ENCODE measurements around the gene MROH7. TPM values are rescaled to one million over a fixed set of nuclear protein-coding genes. Genes with fewer than 3 reads are reported as not detected.

MROH7 gene
- total RNA-seq, 1 donor from 2014 or later = 0.15 TPM

DNA sequence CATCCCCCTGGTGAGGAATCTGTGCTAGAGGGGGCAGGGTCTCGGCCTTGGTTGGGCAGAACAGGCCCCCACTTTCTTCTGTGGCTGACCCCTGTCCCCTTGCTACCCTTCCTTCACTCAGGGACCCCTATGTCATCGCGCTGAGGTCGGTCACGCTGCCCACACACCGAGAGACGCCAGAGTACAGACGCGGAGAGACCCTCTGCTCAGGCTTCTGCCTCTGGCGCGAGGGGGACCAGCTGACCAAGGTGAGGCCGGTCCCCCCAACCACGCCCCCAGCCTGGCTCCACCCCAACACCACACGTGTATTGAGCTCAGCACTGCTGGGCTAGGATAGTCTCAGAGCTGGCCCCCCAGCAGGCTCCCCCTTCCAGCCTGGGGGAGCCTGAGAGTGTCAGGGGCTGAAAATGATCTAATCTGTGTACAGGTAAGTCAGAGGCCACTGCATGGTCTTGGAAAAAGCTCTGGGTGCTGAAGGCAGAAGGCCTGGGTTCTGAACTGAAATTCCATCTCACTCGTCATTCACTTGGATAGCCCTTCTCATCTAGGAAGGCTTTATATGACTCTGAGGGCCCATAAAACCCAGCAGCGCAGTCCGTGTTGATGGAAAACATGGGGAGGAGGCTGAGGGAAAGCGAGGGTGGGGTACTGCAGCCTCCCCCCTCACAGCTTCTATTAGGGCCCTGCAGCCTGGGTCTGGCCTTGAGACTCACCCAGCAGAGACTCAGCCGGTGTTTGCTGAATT is 33.6 kb upstream of the MROH7 start:
- no peaks in the 10 kb centered on the region for H3K27me3 Mint-ChIP-seq (ENCODE audit: low read depth)
- no peaks in the 10 kb centered on the region for H3K4me1 Mint-ChIP-seq (ENCODE audit: low read depth)
- TF ChIP-seq, protein P1, sequence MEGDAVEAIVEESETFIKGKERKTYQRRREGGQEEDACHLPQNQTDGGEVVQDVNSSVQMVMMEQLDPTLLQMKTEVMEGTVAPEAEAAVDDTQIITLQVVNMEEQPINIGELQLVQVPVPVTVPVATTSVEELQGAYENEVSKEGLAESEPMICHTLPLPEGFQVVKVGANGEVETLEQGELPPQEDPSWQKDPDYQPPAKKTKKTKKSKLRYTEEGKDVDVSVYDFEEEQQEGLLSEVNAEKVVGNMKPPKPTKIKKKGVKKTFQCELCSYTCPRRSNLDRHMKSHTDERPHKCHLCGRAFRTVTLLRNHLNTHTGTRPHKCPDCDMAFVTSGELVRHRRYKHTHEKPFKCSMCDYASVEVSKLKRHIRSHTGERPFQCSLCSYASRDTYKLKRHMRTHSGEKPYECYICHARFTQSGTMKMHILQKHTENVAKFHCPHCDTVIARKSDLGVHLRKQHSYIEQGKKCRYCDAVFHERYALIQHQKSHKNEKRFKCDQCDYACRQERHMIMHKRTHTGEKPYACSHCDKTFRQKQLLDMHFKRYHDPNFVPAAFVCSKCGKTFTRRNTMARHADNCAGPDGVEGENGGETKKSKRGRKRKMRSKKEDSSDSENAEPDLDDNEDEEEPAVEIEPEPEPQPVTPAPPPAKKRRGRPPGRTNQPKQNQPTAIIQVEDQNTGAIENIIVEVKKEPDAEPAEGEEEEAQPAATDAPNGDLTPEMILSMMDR (IDR thresholded peaks at IDR 0.05) = no peak
- no peaks in the 10 kb centered on the region for H3K36me3 Mint-ChIP-seq (ENCODE audit: low read depth)
- H3K9me3 Mint-ChIP-seq (ENCODE audit: low read depth) = no peaks in the 10 kb centered on the region
- no peak overlapping the region for H3K4me3 Mint-ChIP-seq (ENCODE audit: unreplicated experiment)
- no peak overlapping the region for H3K27ac Mint-ChIP-seq (ENCODE audit: unreplicated experiment)
- DNase-seq (ENCODE audit: low spot score) = no peak

DNA sequence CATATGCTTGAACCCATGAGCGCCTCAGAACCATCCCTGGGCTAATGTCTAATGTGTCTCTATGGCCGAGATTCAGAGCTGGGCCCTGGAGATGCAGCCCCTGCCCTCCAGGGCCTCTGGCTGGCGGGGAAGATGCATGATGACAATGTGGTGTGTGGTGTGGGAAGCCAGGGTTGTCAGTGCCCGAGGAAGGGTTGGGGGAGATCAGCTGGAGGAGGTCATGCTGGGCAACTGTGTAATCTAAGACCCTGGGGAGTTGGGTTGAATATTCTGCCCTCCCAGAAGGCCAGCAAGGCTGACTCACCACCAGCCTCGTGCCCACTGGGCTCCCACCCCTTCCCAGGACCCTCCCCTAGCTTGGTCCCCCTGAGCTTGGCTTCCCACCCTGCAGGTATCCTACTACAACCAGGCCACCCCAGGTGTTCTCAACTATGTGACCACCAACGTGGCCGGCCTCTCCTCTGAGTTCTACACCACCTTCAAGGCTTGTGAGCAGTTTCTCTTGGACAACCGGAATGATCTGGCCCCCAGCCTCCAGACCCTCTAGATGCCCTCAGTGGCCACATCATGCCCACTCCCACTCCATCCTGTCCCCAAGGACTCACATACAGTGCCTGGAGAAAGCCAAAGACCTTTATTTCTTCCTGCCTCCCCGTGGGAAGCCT is 32.9 kb upstream of the MROH7 start:
- H3K36me3 Mint-ChIP-seq (ENCODE audit: low read depth) = no peaks in the 10 kb centered on the region
- DNase-seq (ENCODE audit: low spot score) = no peak
- H3K27me3 Mint-ChIP-seq (ENCODE audit: low read depth) = no peaks in the 10 kb centered on the region
- no peak overlapping the region for H3K27ac Mint-ChIP-seq (ENCODE audit: unreplicated experiment)
- no peak overlapping the region for H3K4me3 Mint-ChIP-seq (ENCODE audit: unreplicated experiment)
- TF ChIP-seq, protein P1 (IDR thresholded peaks at IDR 0.05) = no peak
- H3K4me1 Mint-ChIP-seq (ENCODE audit: low read depth) = no peaks in the 10 kb centered on the region
- no peaks in the 10 kb centered on the region for H3K9me3 Mint-ChIP-seq (ENCODE audit: low read depth)

DNA sequence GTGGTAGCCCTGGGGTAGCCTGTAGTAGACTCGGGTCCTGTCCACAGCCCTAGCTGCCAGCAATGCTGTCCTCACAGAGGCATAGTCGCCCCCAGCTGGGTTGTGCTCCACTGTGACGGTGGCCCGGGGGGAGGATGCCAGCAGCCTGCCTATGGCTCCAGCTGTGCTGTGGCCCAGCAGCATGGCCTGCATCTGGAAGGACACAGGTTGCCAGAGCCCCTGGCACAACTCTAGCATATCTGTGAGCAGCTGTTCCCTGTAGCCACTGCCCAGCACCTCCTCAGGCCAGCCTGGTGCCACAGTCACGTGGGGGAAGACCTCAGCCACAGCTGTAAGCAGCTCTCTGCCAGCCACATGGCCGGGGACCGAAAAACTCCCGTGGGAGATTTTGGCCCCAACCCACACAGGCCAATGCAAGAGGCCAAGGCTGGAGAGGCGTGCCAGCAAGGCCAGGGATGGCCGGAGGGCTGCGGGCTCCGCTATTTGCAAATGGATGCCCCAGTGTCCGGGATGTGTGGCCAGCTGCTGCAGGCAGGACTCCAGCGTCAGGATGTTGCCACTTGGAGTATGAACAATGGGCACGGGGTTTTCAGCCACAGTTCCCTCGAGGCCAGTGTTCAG is 32.2 kb upstream of the MROH7 start:
- no peaks in the 10 kb centered on the region for H3K36me3 Mint-ChIP-seq (ENCODE audit: low read depth)
- no peak overlapping the region for H3K27ac Mint-ChIP-seq (ENCODE audit: unreplicated experiment)
- DNase-seq (ENCODE audit: low spot score) = no peak
- TF ChIP-seq, protein P1 (IDR thresholded peaks at IDR 0.05) = no peak
- peaks cover 4% of the 10 kb centered on the region for H3K27me3 Mint-ChIP-seq (ENCODE audit: low read depth)
- no peaks in the 10 kb centered on the region for H3K9me3 Mint-ChIP-seq (ENCODE audit: low read depth)
- H3K4me3 Mint-ChIP-seq (ENCODE audit: unreplicated experiment) = no peak overlapping the region
- no peaks in the 10 kb centered on the region for H3K4me1 Mint-ChIP-seq (ENCODE audit: low read depth)

DNA sequence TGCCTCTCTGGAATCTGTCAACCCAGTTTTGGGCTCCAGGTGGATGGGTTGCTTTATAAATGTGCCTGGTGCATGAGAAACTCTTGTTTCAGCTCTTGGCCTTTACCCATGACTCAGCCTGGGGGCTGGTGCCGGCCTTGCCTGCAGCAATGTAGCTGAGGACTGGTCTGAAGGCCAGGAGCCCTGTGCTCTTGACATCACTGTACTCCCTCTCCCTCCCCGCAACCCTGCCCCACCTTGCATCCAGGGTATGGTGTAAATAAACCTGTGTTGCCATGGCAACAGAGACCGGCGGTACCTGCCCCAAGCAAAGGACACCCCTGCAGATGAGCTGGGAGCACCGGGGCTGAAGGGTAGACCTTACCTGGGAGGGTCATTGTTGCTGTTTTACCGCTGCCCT is 31.5 kb upstream of the MROH7 start:
- Mint-ChIP-seq H3K4me1 (ENCODE audit: low read depth) (no peaks in the 10 kb centered on the region), H3K4me3 (ENCODE audit: unreplicated experiment) (no peak overlapping the region), H3K27ac (ENCODE audit: unreplicated experiment) (no peak overlapping the region), H3K27me3 (ENCODE audit: low read depth) (peaks cover 9% of the 10 kb centered on the region), H3K9me3 (ENCODE audit: low read depth) (no peaks in the 10 kb centered on the region), H3K36me3 (ENCODE audit: low read depth) (no peaks in the 10 kb centered on the region)
- TF ChIP-seq, protein P1 (IDR thresholded peaks at IDR 0.05) = no peak
- no peak for DNase-seq (ENCODE audit: low spot score)

All from chondrocyte (in vitro differentiated cells).